CD4-positive, alpha-beta T cell (primary cell): Measurements from ENCODE around the gene RNF167. TPM values are rescaled to one million over a fixed set of nuclear protein-coding genes. Genes with fewer than 3 reads are reported as not detected.

Experiments
- ATAC-seq: fragments of 200-7000 bp; cut with Tn5 transposase; one replicate; pipeline ENCODE4 v1.10.0; 2022; ENCODE audit warnings: mild to moderate bottlenecking; ENCODE audit not compliant: poor library complexity
- CTCF ChIA-PET: fragments of 350-600 bp; sonication (Branson Sonifier 250); formaldehyde crosslinking; loops from one replicate; lab custom pipeline; 2021; ENCODE audit warnings: antibody characterized with exemption, inconsistent platforms; lab: Charles Lee
- POLR2A ChIA-PET: fragments of 350-600 bp; sonication (Branson Sonifier 250); formaldehyde crosslinking; loops from one replicate; lab custom pipeline; 2021; ENCODE audit warnings: antibody characterized with exemption, inconsistent platforms; lab: Charles Lee
- DNase-seq, 14 experiments: peaks; one replicate each; pipeline ENCODE4 v3.0.0-alpha.2; 2013 to 2020; ENCODE audit warnings: mixed read lengths in 2 of 14
- H3K27ac ChIP-seq, 2 donors: one replicate each; pipeline versions ENCODE4 v1.5.1 to v1.7.0; 2013; ENCODE audit warnings: low read length in 2 of 2, low read depth in 1 of 2, mild to moderate bottlenecking in 1 of 2
- H3K27me3 ChIP-seq, 2 experiments: 1 replicate in 1 of 2; 2 replicates in 1 of 2; pipeline versions ENCODE4 v1.6.1 to v1.7.0; 2013; ENCODE audit warnings: low read length in 2 of 2, control low read depth in 1 of 2, mild to moderate bottlenecking in 1 of 2, moderate library complexity in 1 of 2; ENCODE audit not compliant: insufficient read depth in 2 of 2, control insufficient read depth in 1 of 2
- H3K36me3 ChIP-seq: one replicate; pipeline ENCODE4 v1.6.1; 2013; ENCODE audit warnings: low read length, control low read depth; ENCODE audit not compliant: insufficient read depth
- H3K4me1 ChIP-seq: one replicate; pipeline ENCODE4 v1.6.1; 2013; ENCODE audit warnings: low read length, control low read depth; ENCODE audit not compliant: insufficient read depth
- H3K4me3 ChIP-seq: one replicate; pipeline ENCODE4 v1.5.1; 2013; ENCODE audit warnings: mild to moderate bottlenecking, low read length, moderate library complexity
- H3K9me3 ChIP-seq, 2 experiments: 1 replicate in 1 of 2; 2 replicates in 1 of 2; pipeline versions ENCODE4 v1.6.1 to v1.7.0; 2013; ENCODE audit warnings: low read length in 2 of 2, mild to moderate bottlenecking in 2 of 2, control low read depth in 1 of 2, moderate library complexity in 1 of 2; ENCODE audit not compliant: control insufficient read depth in 1 of 2, insufficient read depth in 1 of 2
- H3K27ac Mint-ChIP-seq: one replicate; pipeline ENCODE4 v1.8.0; 2020; ENCODE audit warnings: mixed read lengths
- H3K27me3 Mint-ChIP-seq: one replicate; pipeline ENCODE4 v1.8.0; 2021; ENCODE audit warnings: mixed read lengths
- H3K36me3 Mint-ChIP-seq: one replicate; pipeline ENCODE4 v1.8.0; 2021; ENCODE audit warnings: low read depth, mixed read lengths
- H3K4me1 Mint-ChIP-seq: one replicate; pipeline ENCODE4 v1.8.0; 2021; ENCODE audit warnings: low read depth, mixed read lengths
- H3K4me3 Mint-ChIP-seq: one replicate; pipeline ENCODE4 v1.8.0; 2020; ENCODE audit warnings: mild to moderate bottlenecking, mixed read lengths
- H3K9me3 Mint-ChIP-seq: one replicate; pipeline ENCODE4 v1.8.0; 2020; ENCODE audit warnings: mixed read lengths
- CTCF ChIP-seq: fragments of 200-600 bp; IDR thresholded peaks from one replicate; pipeline ENCODE4 v1.8.0; 2022; ENCODE audit warnings: antibody characterized with exemption, mild to moderate bottlenecking
- intact Hi-C, 2 experiments: fragments of 100-400 bp; cut with DNase I in 1 of 2; cut with micrococcal nuclease in 1 of 2; formaldehyde crosslinking; loops; one replicate each; pipeline versions ENCODE4 v1.15.1 to v1.9.0; 2023 to 2025; cut with DNase I, micrococcal nuclease
- total RNA-seq, 174 experiments: library from RNA in 2 of 174; stranded (reverse) in 2 of 174; gene quantifications; one replicate each; pipeline ENCODE4 v1.2.3 and lab custom pipeline; 2021 to 2026

RNF167 gene
- total RNA-seq, 2 experiments from 2014 or later, result 59.3 to 62.8 TPM

- ChIA-PET CTCF (interaction anchor here (1.2 to 1.5 kb wide), 3 partner anchors 20 to 49 kb away, joined by 3 to 4 read pairs (median 3); partner anchors contain the start of genes C17orf107 and SPAG7), POLR2A (interaction anchor here (0.9 to 13.9 kb wide), 21 partner anchors 9 to 805 kb away, joined by 3 to 350 read pairs (median 5); partner anchors contain the start of genes ARRB2, C17orf107, CHRNE and CYB5D2)
- no peaks in the 10 kb centered on the region for H3K9me3 Mint-ChIP-seq
- Histone ChIP-seq H3K36me3 (peaks cover 35% of the 10 kb centered on the region), H3K9me3 (peaks cover 0 to 3% of the 10 kb centered on the region in 2 experiments), H3K27me3 (no peaks in the 10 kb centered on the region), H3K27ac (peak within 1 kb of the TSS; percentile 96 to 98), H3K4me1 (peaks cover 51% of the 10 kb centered on the region), H3K4me3 (peak within 1 kb of the TSS; percentile 99)
- intact Hi-C loops, result loop anchor here (1.0 to 5.0 kb wide), 4 partner anchors 8 to 236 kb away; partner anchors contain the start of genes ARRB2 (in 2 of the 2), INCA1 (in 1 of the 2), KIF1C (in 1 of the 2) and RNF167 (in 1 of the 2)
- DNase-seq (peak; percentile 82 to 96 (median 90)), ATAC-seq (peak; percentile 55)
- TF ChIP-seq CTCF, result no peak
- H3K27me3 Mint-ChIP-seq, result no peaks in the 10 kb centered on the region
- H3K4me3 Mint-ChIP-seq, result peak within 1 kb of the TSS; percentile 99
- H3K4me1 Mint-ChIP-seq, result peaks cover 55% of the 10 kb centered on the region
- peaks cover 45% of the 10 kb centered on the region for H3K36me3 Mint-ChIP-seq
- H3K27ac Mint-ChIP-seq, result peak within 1 kb of the TSS; percentile 90
Measured at GRCh38 chr17:4948166-4948930, 8.3 kb downstream of the RNF167 start, which contains the start of gene PFN1. Gene PFN1, minus strand, starts transcription at chr17:4948530. Its CDS starts 136 bp downstream, at chr17:4948394.

- H3K4me1 ChIP-seq, result peaks cover 45% of the 10 kb centered on the region
- TF ChIP-seq CTCF, result no peak
- Mint-ChIP-seq H3K27me3 (no peaks in the 10 kb centered on the region), H3K27ac (peak overlapping the region; percentile 90), H3K4me3 (peak overlapping the region; percentile 99), H3K9me3 (no peaks in the 10 kb centered on the region), H3K4me1 (peaks cover 51% of the 10 kb centered on the region), H3K36me3 (peaks cover 43% of the 10 kb centered on the region)
- no peaks in the 10 kb centered on the region for H3K27me3 ChIP-seq
- peaks cover 0 to 3% of the 10 kb centered on the region in 2 experiments for H3K9me3 ChIP-seq
- ChIA-PET POLR2A (interaction anchor here (1.0 to 13.9 kb wide), 19 partner anchors 8 to 806 kb away, joined by 3 to 350 read pairs (median 5); partner anchors contain the start of genes ARRB2, C17orf107, CHRNE and CYB5D2), CTCF (interaction anchor here (1.2 to 1.5 kb wide), 2 partner anchors 19 to 50 kb away, joined by 3 to 4 read pairs; partner anchors contain the start of genes C17orf107 and SPAG7)
- ATAC-seq, result peak; percentile 32
- H3K27ac ChIP-seq, result peak overlapping the region; percentile 84 to 98
- intact Hi-C loops, result loop anchor here (1.0 to 5.0 kb wide), 5 partner anchors 9 to 237 kb away; partner anchors contain the start of genes ARRB2 (in 2 of the 2), INCA1 (in 1 of the 2), KIF1C (in 1 of the 2) and RNF167 (in 1 of the 2)
- DNase-seq, result peak in 13 of 14 experiments; percentile 36 to 89 (median 66)
- H3K36me3 ChIP-seq, result peaks cover 29% of the 10 kb centered on the region
- peak overlapping the region; percentile 99 for H3K4me3 ChIP-seq
Measured at GRCh38 chr17:4948931-4949320, 8.9 kb downstream of the RNF167 start.
